ENCODE data around the gene LHPP.

- TF ChIP-seq ESRRG (CRISPR knock-in tag; IDR thresholded peaks at IDR 0.05) (no peak), ZNF70 (CRISPR knock-in tag; IDR thresholded peaks at IDR 0.05) (no peak), PATZ1 (CRISPR knock-in tag; IDR thresholded peaks at IDR 0.05; ENCODE audit: borderline replicate concordance) (no peak), ZNF565 (CRISPR knock-in tag; conservative IDR thresholded peaks at IDR 0.05; ENCODE audit: low read depth) (no peak), CSDC2 (CRISPR knock-in tag; IDR thresholded peaks at IDR 0.05) (no peak)
Measured at GRCh38 chr10:124616836-124617130, 155.2 kb downstream of the LHPP start.

Data from SK-N-SH treated with all-trans-retinoic acid at 6 μM for 48 hours (cell line).